Epithelial cell of esophagus (primary cell): ENCODE measurements around the gene CDYL.

Experiments
- DNase-seq: peaks from one replicate; pipeline ENCODE4 v3.0.0; 2010; ENCODE audit warnings: low read depth
- H3K4me3 ChIP-seq: 2 replicates; pipeline ENCODE4 v1.5.1; 2011; ENCODE audit warnings: mild to moderate bottlenecking, low read length, control low read depth
- CTCF ChIP-seq: IDR thresholded peaks from 2 replicates; pipeline ENCODE4 v1.5.1; 2011; ENCODE audit warnings: low read depth, mild to moderate bottlenecking, low read length, control low read depth, inconsistent platforms; ENCODE audit not compliant: insufficient read depth; ENCODE audit errors: missing control alignments

CDYL gene

GRCh38 chr6:4803343-4803744 is 27.1 kb downstream of the CDYL start:
- TF ChIP-seq CTCF = no peak
- no peak for DNase-seq
- no peak overlapping the region for H3K4me3 ChIP-seq

- peak; percentile 89 for DNase-seq
- no peak for TF ChIP-seq CTCF
- no peak overlapping the region for H3K4me3 ChIP-seq
Observed at GRCh38 chr6:4804095-4804494, 27.9 kb downstream of the CDYL start.

GRCh38 chr6:4805553-4806336 is 29.5 kb downstream of the CDYL start:
- TF ChIP-seq CTCF = peak; percentile 86
- H3K4me3 ChIP-seq = no peak overlapping the region
- peak; percentile 76 for DNase-seq

GRCh38 chr6:4806337-4806725 is 30.1 kb downstream of the CDYL start:
- no peak for TF ChIP-seq CTCF
- no peak for DNase-seq
- H3K4me3 ChIP-seq = no peak overlapping the region

GRCh38 chr6:4806791-4807190 is 30.6 kb downstream of the CDYL start:
- TF ChIP-seq CTCF = no peak
- peak; percentile 53 for DNase-seq

GRCh38 chr6:4808396-4808795 is 32.2 kb downstream of the CDYL start:
- TF ChIP-seq CTCF = no peak
- no peak for DNase-seq
- H3K4me3 ChIP-seq = no peak overlapping the region

More at GRCh38 chr6:4806791-4807190, 30.6 kb downstream of the CDYL start:
- H3K4me3 ChIP-seq = no peak overlapping the region
